Gastrocnemius medialis (tissue), 4 donors: ENCODE data around the gene MYL3.

ENCODE experiments used
- POLR2A ChIP-seq, 2 donors: fragments of 450-650 bp; IDR thresholded peaks; one replicate each; pipeline ENCODE4 v1.6.1; 2017; ENCODE audit warnings: antibody characterized with exemption in 2 of 2, mild to moderate bottlenecking in 2 of 2, moderate library complexity in 2 of 2
- TF ChIP-seq, protein P1 (sequence below), 5 experiments: fragments of 450-650 bp in 3 of 5; fragments of 200-600 bp in 2 of 5; sonication (generic) in 2 of 5; IDR thresholded peaks in 4 of 5; conservative IDR thresholded peaks in 1 of 5; 1 replicate in 4 of 5; 2 replicates in 1 of 5; pipeline ENCODE4 v1.5.1; 2016 to 2019; ENCODE audit warnings: antibody characterized with exemption in 5 of 5, mild to moderate bottlenecking in 3 of 5, moderate library complexity in 3 of 5

DNA sequence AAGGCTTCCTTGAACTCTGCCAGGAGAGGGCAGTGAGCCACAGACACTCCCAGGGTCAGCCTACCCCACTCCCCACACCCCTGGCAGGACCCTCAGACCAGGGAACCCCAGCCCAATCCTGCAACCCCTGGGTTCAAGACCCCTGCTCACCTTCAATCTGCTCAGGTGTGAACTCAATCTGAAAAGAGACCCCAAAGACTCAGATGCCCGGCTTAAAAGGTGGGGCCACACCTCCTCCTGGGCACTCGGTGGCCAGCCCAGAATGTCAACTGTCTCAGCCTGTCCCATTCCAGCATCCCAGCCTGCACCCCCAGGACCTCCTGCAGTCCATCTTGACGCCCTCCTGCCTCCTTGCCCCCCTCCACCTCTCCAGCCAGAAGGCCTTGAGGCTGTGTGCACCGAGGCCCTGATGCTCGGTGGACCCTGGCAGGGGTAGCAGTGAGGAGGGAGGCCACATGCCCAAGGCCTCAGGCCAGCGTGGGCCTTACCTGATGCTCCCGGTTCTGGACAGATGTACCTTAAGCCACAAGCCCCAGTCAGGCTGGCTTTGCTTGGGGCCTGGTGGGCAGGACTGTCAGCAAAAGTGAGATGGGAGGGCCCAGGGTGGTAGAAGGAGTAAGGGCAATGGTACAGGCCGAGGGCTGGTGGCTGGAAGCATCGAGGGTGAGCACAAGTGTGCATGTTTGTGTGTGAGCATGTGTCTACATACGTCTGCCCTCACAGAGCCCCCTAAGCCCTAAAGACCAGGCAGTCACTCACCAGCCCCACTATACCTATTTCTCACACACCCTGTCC, 2.2 kb downstream of the MYL3 start:
- TF ChIP-seq, protein P1, sequence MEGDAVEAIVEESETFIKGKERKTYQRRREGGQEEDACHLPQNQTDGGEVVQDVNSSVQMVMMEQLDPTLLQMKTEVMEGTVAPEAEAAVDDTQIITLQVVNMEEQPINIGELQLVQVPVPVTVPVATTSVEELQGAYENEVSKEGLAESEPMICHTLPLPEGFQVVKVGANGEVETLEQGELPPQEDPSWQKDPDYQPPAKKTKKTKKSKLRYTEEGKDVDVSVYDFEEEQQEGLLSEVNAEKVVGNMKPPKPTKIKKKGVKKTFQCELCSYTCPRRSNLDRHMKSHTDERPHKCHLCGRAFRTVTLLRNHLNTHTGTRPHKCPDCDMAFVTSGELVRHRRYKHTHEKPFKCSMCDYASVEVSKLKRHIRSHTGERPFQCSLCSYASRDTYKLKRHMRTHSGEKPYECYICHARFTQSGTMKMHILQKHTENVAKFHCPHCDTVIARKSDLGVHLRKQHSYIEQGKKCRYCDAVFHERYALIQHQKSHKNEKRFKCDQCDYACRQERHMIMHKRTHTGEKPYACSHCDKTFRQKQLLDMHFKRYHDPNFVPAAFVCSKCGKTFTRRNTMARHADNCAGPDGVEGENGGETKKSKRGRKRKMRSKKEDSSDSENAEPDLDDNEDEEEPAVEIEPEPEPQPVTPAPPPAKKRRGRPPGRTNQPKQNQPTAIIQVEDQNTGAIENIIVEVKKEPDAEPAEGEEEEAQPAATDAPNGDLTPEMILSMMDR (IDR thresholded peaks at IDR 0.05 in 4 of 5, conservative IDR thresholded peaks at IDR 0.05 in 1 of 5), result no peak
- no peak for TF ChIP-seq POLR2A (IDR thresholded peaks at IDR 0.05)
